22Rv1 (cell line): ENCODE measurements around the gene CCDC86.

ENCODE experiments used
- CTCF ChIP-seq: fragments of 450-650 bp; IDR thresholded peaks from 2 replicates; pipeline ENCODE4 v1.5.1; 2017; ENCODE audit warnings: mild to moderate bottlenecking
- ZFX ChIP-seq: fragments of 450-650 bp; IDR thresholded peaks from 2 replicates; pipeline ENCODE4 v1.6.1; 2017; ENCODE audit warnings: antibody characterized with exemption, borderline replicate concordance

DNA sequence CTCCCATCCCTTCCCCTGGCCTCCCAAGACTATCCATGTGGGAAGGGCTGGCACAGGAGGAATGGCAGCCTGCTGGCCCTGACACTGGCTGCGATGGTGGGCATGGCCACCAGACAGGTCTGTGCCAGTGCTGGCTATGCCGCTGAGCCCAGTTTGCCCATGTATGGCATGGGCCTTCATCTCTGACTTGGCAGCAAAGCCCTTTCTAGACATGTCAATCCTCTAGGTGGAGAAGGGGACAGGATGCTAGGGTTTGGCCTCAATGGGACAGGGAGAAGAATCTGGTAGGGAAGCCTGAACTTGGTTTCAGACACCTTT is 34.2 kb downstream of the CCDC86 start:
- TF ChIP-seq CTCF (no peak), ZFX (no peak)
